Cardiac muscle cell (in vitro differentiated cells and primary cell): Measurements from ENCODE around the gene CYSRT1. TPM values are rescaled to one million over a fixed set of nuclear protein-coding genes. Genes with fewer than 3 reads are reported as not detected.
A peak's percentile ranks its signal among the peaks of the same experiment; 100 is the strongest.

Source experiments
- DNase-seq, 2 donors: peaks; one replicate each; pipeline versions ENCODE4 v3.0.0 to v3.0.0-alpha.2; 2010 to 2017; ENCODE audit warnings: low read depth in 1 of 2, low spot score in 1 of 2
- H3K27ac ChIP-seq: fragments of 200-600 bp; sonication (generic); 2 replicates; pipeline ENCODE4 v1.5.1; 2016
- H3K27me3 ChIP-seq: fragments of 200-600 bp; sonication (generic); 2 replicates; pipeline ENCODE4 v1.6.0; 2016; ENCODE audit warnings: control low read depth
- H3K36me3 ChIP-seq: fragments of 200-600 bp; sonication (generic); 2 replicates; pipeline ENCODE4 v1.5.1; 2016; ENCODE audit warnings: control low read depth
- H3K4me1 ChIP-seq: fragments of 200-600 bp; sonication (generic); 2 replicates; pipeline ENCODE4 v1.8.1; 2017; ENCODE audit warnings: low read depth, mild to moderate bottlenecking, mixed run types
- H3K4me3 ChIP-seq: fragments of 200-600 bp; sonication (generic); 2 replicates; pipeline ENCODE4 v1.5.1; 2016; ENCODE audit warnings: mild to moderate bottlenecking
- H3K9me3 ChIP-seq: fragments of 200-600 bp; sonication (generic); 2 replicates; pipeline ENCODE4 v1.5.1; 2017; ENCODE audit warnings: low read depth, mild to moderate bottlenecking, control low read depth
- polyA plus RNA-seq: library from polyadenylated mRNA; unstranded; fragments of >200 nt; fragmentation: Nextera tagmentation; extraction: Ambion mirVana; gene quantifications from 2 replicates; pipeline ENCODE4 v1.2.1, GENCODE V29; 2016
- total RNA-seq: library from RNA; depleted of rRNA; stranded (reverse); fragments of >200 nt; gene quantifications from 2 replicates; pipeline ENCODE4 v1.2.3, GENCODE V29; 2016
- TF ChIP-seq, protein P1 (sequence below): IDR thresholded peaks from 2 replicates; pipeline ENCODE4 v1.5.1; 2012; ENCODE audit warnings: low read depth, mild to moderate bottlenecking, low read length

The CYSRT1 gene
- total and polyA plus RNA-seq, 2 experiments from 2014 or later = 6.6 to 7.0 TPM

DNA sequence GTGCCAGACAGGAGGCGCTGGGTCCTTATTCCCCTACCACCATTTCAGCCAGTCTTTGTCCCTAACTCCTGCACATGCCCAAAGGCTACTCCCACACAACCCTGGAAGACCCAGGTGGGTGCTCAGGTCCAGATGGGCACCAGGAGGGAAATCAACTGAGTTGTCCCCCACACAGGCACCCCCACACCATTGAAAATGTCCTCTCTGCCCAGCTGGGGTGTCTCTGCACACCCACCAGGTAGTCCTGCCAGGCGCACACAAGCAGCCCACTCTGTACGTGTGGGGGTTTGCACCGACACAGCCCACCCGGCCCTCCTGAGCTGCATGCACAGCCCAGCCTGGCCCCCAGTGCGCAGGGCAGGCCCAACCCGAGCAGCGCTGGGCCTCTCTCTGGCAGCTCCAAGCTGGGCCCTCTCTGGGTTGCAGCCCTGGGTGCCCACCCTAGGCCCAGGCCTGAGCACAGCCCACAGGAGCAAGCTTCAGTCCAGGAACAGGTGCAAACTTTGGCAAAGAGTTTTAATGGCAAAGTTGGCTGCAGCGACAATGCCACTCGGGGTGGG, 5.1 kb upstream of the CYSRT1 start:
- Histone ChIP-seq H3K36me3 (no peaks in the 10 kb centered on the region), H3K27me3 (no peaks in the 10 kb centered on the region), H3K9me3 (no peaks in the 10 kb centered on the region), H3K4me1 (peaks cover 31% of the 10 kb centered on the region), H3K4me3 (no peak overlapping the region), H3K27ac (peak overlapping the region; percentile 80)
- TF ChIP-seq, protein P1, sequence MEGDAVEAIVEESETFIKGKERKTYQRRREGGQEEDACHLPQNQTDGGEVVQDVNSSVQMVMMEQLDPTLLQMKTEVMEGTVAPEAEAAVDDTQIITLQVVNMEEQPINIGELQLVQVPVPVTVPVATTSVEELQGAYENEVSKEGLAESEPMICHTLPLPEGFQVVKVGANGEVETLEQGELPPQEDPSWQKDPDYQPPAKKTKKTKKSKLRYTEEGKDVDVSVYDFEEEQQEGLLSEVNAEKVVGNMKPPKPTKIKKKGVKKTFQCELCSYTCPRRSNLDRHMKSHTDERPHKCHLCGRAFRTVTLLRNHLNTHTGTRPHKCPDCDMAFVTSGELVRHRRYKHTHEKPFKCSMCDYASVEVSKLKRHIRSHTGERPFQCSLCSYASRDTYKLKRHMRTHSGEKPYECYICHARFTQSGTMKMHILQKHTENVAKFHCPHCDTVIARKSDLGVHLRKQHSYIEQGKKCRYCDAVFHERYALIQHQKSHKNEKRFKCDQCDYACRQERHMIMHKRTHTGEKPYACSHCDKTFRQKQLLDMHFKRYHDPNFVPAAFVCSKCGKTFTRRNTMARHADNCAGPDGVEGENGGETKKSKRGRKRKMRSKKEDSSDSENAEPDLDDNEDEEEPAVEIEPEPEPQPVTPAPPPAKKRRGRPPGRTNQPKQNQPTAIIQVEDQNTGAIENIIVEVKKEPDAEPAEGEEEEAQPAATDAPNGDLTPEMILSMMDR = no peak
- no peak for DNase-seq

DNA sequence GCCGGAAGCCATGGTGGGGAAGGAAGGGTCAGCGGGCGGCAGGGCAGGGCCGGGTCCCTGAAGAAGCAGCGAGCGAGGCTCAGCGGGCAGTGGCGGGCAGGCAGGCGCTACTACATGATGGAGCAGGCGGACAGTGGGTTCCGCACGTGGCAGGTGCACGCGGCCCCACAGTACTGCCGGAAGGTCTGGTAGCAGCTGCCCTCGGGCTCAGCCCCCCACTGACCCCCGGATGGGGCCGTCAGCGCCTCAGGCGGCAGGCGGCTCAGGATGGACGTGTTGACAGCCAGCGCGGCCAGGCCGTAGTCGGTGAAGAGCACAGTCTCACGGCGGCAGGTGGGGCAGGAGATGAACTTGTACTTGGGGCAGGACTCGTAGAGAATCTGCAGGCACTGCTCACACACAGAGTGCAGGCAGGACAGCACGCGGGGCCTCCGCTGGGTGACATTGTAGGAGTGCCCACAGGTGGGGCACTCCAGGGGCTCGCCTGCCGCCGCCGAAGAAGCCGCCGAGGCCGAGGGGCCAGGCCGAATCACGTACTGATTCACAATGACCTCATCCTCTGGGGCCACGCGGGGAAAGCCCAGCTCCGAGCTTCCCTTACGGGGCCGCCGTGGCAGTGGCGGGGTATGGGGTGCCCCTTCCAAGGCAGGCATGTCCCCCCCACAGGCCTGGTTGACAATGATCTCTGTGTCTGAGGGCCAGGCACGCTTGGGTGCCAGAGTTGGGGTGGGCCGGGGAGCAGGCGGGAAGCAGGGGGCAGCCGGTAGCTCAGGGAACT, 4.5 kb upstream of the CYSRT1 start:
- Histone ChIP-seq H3K27me3 (no peaks in the 10 kb centered on the region), H3K9me3 (no peaks in the 10 kb centered on the region), H3K4me1 (peaks cover 31% of the 10 kb centered on the region), H3K4me3 (no peak overlapping the region), H3K27ac (peak overlapping the region; percentile 80), H3K36me3 (no peaks in the 10 kb centered on the region)
- TF ChIP-seq, protein P1 = no peak
- no peak for DNase-seq

DNA sequence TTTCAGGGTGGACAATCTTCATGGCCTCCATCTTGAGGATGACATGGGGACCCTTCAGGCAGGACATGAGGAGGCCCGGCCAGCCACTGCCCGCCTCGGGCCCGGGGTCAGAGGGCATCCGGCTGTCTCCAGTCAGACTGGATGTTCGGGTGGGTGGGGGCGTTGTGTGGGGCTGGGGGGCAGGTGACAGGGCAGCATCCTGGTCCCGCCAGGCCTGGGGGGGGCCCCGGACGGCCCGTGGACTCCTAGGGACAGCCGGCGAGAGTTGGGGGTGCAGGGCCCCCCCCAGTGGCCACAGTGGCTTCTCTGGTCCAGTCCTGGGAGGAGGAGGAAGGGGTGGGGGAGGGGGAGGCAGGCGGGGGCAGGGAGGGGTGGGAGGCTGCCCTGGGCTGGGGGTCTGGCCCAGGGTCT, 3.9 kb upstream of the CYSRT1 start:
- H3K4me1 ChIP-seq = peaks cover 31% of the 10 kb centered on the region
- peak overlapping the region; percentile 80 for H3K27ac ChIP-seq
- no peaks in the 10 kb centered on the region for H3K27me3 ChIP-seq
- peak overlapping the region; percentile 59 for H3K4me3 ChIP-seq
- DNase-seq = no peak
- no peaks in the 10 kb centered on the region for H3K9me3 ChIP-seq
- H3K36me3 ChIP-seq = no peaks in the 10 kb centered on the region
- TF ChIP-seq, protein P1 = no peak

DNA sequence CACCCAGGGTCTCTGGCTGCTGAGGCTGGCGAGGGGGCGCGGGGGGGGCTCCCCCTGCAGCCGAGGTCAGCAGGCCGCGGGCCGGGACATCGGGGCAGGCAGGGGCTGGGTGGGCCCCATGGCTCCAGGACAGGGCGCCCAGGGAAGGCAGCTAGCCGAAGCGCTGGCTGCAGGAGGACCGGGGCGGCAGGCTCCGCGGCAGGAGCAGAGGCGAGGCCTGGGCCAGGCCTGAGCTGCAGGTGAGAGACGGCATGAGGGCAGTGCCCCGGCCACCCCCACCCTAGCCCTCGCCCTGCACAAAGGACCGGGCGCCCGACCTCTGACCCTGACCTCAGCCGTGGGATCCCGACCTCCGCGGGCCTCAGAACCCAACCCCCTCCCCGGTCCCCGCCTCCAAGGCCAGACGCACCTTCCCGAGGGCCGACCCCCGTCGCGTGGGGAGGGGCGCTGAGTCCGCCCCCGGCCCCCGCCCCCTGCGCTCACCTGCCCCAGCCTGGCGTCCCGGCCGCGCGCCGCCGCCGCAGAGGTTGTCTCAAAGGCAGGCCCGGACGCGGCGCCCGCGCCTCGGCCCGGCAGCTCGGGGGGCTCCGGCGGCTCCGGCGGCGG, 3.4 kb upstream of the CYSRT1 start:
- Histone ChIP-seq H3K36me3 (no peaks in the 10 kb centered on the region), H3K9me3 (no peaks in the 10 kb centered on the region), H3K27ac (peak overlapping the region; percentile 80), H3K4me3 (peak overlapping the region; percentile 59), H3K4me1 (peaks cover 31% of the 10 kb centered on the region), H3K27me3 (no peaks in the 10 kb centered on the region)
- TF ChIP-seq, protein P1 = no peak
- peak in 1 of 2 donors; percentile 57 for DNase-seq

DNA sequence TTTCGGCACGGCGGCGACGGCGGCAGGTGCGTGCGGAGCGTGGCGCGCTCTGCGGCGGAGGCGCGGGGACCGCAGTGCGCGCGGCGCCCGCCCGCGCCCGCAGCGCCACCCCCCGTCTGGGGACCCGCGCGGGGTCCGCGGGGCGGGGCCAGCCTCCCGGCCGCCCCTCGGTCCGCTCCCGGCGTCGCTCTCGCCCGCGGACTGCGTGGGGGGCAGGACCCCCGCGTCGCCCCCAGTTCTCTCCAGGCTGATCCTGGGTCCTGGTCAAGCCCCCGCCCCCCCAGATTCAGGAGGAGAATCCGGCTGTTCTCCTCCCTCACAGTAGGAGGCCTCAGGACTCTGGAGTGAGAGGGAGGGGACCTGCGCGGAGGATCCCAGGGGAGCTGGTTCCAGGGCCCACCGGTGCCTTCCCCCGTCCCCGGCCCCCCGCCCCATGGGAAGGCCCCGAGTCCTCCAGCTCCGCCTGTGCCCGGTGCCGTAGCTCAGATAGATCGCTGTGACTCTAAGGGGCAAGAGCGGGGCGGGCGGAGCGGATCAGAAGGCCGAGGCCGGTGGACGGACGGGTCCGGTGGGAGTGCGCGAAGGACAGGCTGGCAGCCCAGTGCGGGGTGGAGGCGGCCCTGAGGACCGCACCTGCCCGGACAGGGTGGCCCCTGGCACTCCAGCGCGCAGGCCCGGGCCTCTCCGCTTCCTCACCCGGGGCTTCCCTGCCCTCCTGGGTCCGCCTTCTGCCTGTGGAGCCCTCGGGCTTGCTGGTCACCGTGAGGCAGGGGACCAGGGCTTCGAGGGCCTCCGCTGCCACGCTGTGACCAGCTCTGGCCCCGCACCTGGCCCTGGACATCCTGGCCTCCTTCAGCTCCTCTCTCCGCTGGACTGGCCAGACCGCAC, 2.5 kb upstream of the CYSRT1 start, which contains the start of gene RNF208:
RNF208 (minus strand) TSS at position 51 of the 888 bp plus-strand sequence. CDS start 1,028 bp downstream, outside the sequence.
- TF ChIP-seq, protein P1 = no peak
- H3K9me3 ChIP-seq = no peaks in the 10 kb centered on the region

More for the DNA sequence above, 2.5 kb upstream of the CYSRT1 start, which contains the start of gene RNF208:
- DNase-seq = peak in 1 of 2 donors; percentile 57
- Histone ChIP-seq H3K4me1 (peaks cover 29% of the 10 kb centered on the region), H3K27ac (peak within 1 kb of the TSS; percentile 81), H3K36me3 (no peaks in the 10 kb centered on the region), H3K4me3 (peak within 1 kb of the TSS; percentile 59), H3K27me3 (no peaks in the 10 kb centered on the region)
